ENCODE results near the gene INPP4B. TPM values are rescaled to one million over a fixed set of nuclear protein-coding genes. Genes with fewer than 3 reads are reported as not detected.

INPP4B gene
- total RNA-seq, 1 experiment from 2014 or later: 14.3 TPM

DNA sequence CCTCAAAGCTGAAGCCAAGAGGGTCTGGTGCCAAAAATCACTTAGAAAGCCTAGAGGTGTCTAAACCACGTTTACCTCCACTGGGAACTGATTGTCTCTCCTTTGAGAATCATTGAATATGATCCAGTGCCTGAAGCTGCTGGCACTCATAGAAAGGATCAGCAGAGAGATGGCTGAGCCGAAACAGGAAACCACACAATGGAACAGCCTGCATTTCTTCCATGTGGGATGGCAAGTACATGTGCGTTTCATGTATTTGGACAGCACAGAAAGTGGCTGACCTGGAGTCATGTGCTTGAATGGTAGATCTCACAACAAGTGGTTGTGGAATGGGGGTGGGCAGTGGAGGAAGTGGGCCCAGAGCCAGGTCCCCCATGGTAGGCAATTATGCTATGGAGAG lies 533.7 kb downstream of the INPP4B start:
- Histone ChIP-seq H2AFZ (ENCODE audit: low read depth, low read length, poor library complexity, severe bottlenecking) (no peak overlapping the region), H3K79me2 (ENCODE audit: insufficient read depth, low read length) (no peaks in the 10 kb centered on the region), H3K4me1 (ENCODE audit: control insufficient read depth in 1 of 2, insufficient read depth in 2 of 2, low read length in 2 of 2) (peaks cover 0 to 3% of the 10 kb centered on the region in 2 experiments; a peak in 1 of 4 replicates), H3K9me2 (ENCODE audit: insufficient read depth) (no peaks in the 10 kb centered on the region), H3K4me2 (ENCODE audit: low read length) (no peak overlapping the region), H3K27ac (ENCODE audit: low read depth, low read length) (no peak overlapping the region), H3K9ac (ENCODE audit: low read length) (no peak overlapping the region), H3K36me3 (ENCODE audit: control insufficient read depth in 1 of 2, insufficient read depth in 2 of 2, low read length in 2 of 2) (no peaks in the 10 kb centered on the region), H3K9me3 (ENCODE audit: control insufficient read depth in 1 of 2, insufficient read depth in 1 of 2, low read depth in 1 of 2, low read length in 2 of 2) (no peaks in the 10 kb centered on the region), H4K20me1 (ENCODE audit: insufficient read depth) (no peaks in the 10 kb centered on the region), H3K27me3 (ENCODE audit: insufficient read depth, low read length) (no peaks in the 10 kb centered on the region), H3K4me3 (replicated peaks in 1 of 2; ENCODE audit: low read depth in 1 of 2, low read length in 2 of 2) (no peak overlapping the region)
- no TSS peak for BruUV-seq (replicated peaks)
- ChIA-PET RAD21 (ENCODE audit: low non-redundant PET in 1 of 2, low total read pairs in 2 of 2, uncharacterized antibody in 2 of 2, unreplicated experiment in 2 of 2) (no interaction called here), POLR2A (no interaction called here), CTCF (no interaction called here)
- no peak for DNase-seq (ENCODE audit: low read depth, low spot score)
- no peak for TF ChIP-seq POLR2AphosphoS5 (IDR thresholded peaks at IDR 0.05; ENCODE audit: low read depth, low read length)
- TF ChIP-seq YY1 (IDR thresholded peaks at IDR 0.05; ENCODE audit: extremely low read depth, insufficient replicate concordance, low read depth, low read length): no peak
- no peak for TF ChIP-seq FOSL1 (IDR thresholded peaks at IDR 0.05; ENCODE audit: low read depth)
- TF ChIP-seq SP1 (IDR thresholded peaks at IDR 0.05; ENCODE audit: low read depth): no peak
- TF ChIP-seq, protein P1, sequence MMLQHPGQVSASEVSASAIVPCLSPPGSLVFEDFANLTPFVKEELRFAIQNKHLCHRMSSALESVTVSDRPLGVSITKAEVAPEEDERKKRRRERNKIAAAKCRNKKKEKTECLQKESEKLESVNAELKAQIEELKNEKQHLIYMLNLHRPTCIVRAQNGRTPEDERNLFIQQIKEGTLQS (IDR thresholded peaks at IDR 0.05): no peak
- TF ChIP-seq, protein P2, sequence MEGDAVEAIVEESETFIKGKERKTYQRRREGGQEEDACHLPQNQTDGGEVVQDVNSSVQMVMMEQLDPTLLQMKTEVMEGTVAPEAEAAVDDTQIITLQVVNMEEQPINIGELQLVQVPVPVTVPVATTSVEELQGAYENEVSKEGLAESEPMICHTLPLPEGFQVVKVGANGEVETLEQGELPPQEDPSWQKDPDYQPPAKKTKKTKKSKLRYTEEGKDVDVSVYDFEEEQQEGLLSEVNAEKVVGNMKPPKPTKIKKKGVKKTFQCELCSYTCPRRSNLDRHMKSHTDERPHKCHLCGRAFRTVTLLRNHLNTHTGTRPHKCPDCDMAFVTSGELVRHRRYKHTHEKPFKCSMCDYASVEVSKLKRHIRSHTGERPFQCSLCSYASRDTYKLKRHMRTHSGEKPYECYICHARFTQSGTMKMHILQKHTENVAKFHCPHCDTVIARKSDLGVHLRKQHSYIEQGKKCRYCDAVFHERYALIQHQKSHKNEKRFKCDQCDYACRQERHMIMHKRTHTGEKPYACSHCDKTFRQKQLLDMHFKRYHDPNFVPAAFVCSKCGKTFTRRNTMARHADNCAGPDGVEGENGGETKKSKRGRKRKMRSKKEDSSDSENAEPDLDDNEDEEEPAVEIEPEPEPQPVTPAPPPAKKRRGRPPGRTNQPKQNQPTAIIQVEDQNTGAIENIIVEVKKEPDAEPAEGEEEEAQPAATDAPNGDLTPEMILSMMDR (IDR thresholded peaks at IDR 0.05 in 2 of 3, conservative IDR thresholded peaks at IDR 0.05 in 1 of 3; ENCODE audit: borderline replicate concordance in 1 of 3, insufficient read depth in 1 of 3, low read depth in 2 of 3, low read length in 2 of 3): no peak
- no peak for TF ChIP-seq EGR1 (IDR thresholded peaks at IDR 0.05; ENCODE audit: low read depth)
- intact Hi-C loops (cut with micrococcal nuclease): no loop called here
- ATAC-seq: no peak

DNA sequence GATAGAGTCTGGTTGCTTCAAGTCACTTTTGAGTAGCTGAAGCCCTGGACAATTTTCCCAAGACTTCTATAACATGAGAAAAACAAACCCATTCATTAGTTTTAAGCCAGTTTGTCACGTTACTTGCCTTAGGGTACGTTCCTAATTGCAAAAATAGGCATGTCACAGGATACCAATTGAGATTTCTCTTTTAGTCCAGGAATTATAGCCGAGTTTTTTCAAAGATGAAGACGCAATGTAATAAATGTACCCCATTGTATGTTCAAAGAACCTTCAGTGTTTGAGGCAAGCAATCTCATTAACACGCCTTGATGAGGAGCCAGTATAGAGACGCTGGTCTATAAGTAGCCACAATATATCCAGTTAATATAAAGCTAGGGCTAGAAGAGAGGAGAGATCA lies 534.2 kb downstream of the INPP4B start:
- no TSS peak for BruUV-seq (replicated peaks)
- intact Hi-C loops (cut with micrococcal nuclease): no loop called here
- POLR2A ChIA-PET: no interaction called here

More for the DNA sequence above, 534.2 kb downstream of the INPP4B start:
- CTCF ChIA-PET: no interaction called here
- Histone ChIP-seq H3K27me3 (ENCODE audit: insufficient read depth, low read length) (no peaks in the 10 kb centered on the region), H3K9me2 (ENCODE audit: insufficient read depth) (no peaks in the 10 kb centered on the region), H3K9ac (ENCODE audit: low read length) (no peak overlapping the region), H3K27ac (ENCODE audit: low read depth, low read length) (no peak overlapping the region), H4K20me1 (ENCODE audit: insufficient read depth) (no peaks in the 10 kb centered on the region), H3K79me2 (ENCODE audit: insufficient read depth, low read length) (no peaks in the 10 kb centered on the region), H3K4me3 (replicated peaks in 1 of 2; ENCODE audit: low read depth in 1 of 2, low read length in 2 of 2) (no peak overlapping the region), H3K4me1 (ENCODE audit: control insufficient read depth in 1 of 2, insufficient read depth in 2 of 2, low read length in 2 of 2) (peaks cover 0 to 3% of the 10 kb centered on the region in 2 experiments; a peak in 1 of 4 replicates), H3K36me3 (ENCODE audit: control insufficient read depth in 1 of 2, insufficient read depth in 2 of 2, low read length in 2 of 2) (no peaks in the 10 kb centered on the region), H3K4me2 (ENCODE audit: low read length) (no peak overlapping the region), H2AFZ (ENCODE audit: low read depth, low read length, poor library complexity, severe bottlenecking) (no peak overlapping the region), H3K9me3 (ENCODE audit: control insufficient read depth in 1 of 2, insufficient read depth in 1 of 2, low read depth in 1 of 2, low read length in 2 of 2) (no peaks in the 10 kb centered on the region)
- TF ChIP-seq SRF (IDR thresholded peaks at IDR 0.05; ENCODE audit: low read depth) (no peak), POLR2AphosphoS5 (IDR thresholded peaks at IDR 0.05; ENCODE audit: low read depth, low read length) (no peak), POLR2A (IDR thresholded peaks at IDR 0.05; ENCODE audit: borderline replicate concordance, extremely low read depth, insufficient read depth, insufficient read length) (no peak), YY1 (IDR thresholded peaks at IDR 0.05; ENCODE audit: extremely low read depth, insufficient replicate concordance, low read depth, low read length) (no peak), ELF1 (IDR thresholded peaks at IDR 0.05; ENCODE audit: borderline replicate concordance, low read depth) (no peak), EGR1 (IDR thresholded peaks at IDR 0.05; ENCODE audit: low read depth) (no peak), FOSL1 (IDR thresholded peaks at IDR 0.05; ENCODE audit: low read depth) (no peak), RAD21 (IDR thresholded peaks at IDR 0.05; ENCODE audit: low read depth) (no peak), EZH2 (IDR thresholded peaks at IDR 0.05) (no peak)
- TF ChIP-seq, protein P3, sequence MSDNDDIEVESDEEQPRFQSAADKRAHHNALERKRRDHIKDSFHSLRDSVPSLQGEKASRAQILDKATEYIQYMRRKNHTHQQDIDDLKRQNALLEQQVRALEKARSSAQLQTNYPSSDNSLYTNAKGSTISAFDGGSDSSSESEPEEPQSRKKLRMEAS (IDR thresholded peaks at IDR 0.05): no peak
- ATAC-seq: no peak
- RAD21 ChIA-PET (ENCODE audit: low non-redundant PET in 1 of 2, low total read pairs in 2 of 2, uncharacterized antibody in 2 of 2, unreplicated experiment in 2 of 2): no interaction called here
- no peak for DNase-seq (ENCODE audit: low read depth, low spot score)
